CD14-positive monocyte (primary cell): ENCODE results near the gene MRPL10. TPM values are rescaled to one million over a fixed set of nuclear protein-coding genes. Genes with fewer than 3 reads are reported as not detected.

ENCODE experiments used
- DNase-seq, 3 donors: peaks; one replicate each; pipeline ENCODE4 v3.0.0-alpha.2; 2011 to 2022
- H2AFZ ChIP-seq: 2 replicates; pipeline ENCODE4 v1.6.0; 2012; ENCODE audit warnings: mild to moderate bottlenecking, low read depth, low read length, inconsistent platforms; ENCODE audit not compliant: insufficient read depth, poor library complexity, severe bottlenecking
- H3K27ac ChIP-seq, 2 donors: 1 replicate in 1 of 2; 2 replicates in 1 of 2; pipeline ENCODE4 v1.5.1; 2012 to 2013; ENCODE audit warnings: low read length in 2 of 2, control low read depth in 1 of 2, inconsistent platforms in 1 of 2, low read depth in 1 of 2, mild to moderate bottlenecking in 1 of 2
- H3K27me3 ChIP-seq, 2 donors: one replicate each; pipeline versions ENCODE4 v1.6.0 to v1.6.1; 2011 to 2013; ENCODE audit warnings: low read length in 2 of 2; ENCODE audit not compliant: control insufficient read depth in 2 of 2, insufficient read depth in 2 of 2
- H3K36me3 ChIP-seq, 2 donors: replicated peaks in 1 of 2; 1 replicate in 1 of 2; 2 replicates in 1 of 2; pipeline versions ENCODE4 v1.5.1 to v1.6.1; 2012 to 2013; ENCODE audit warnings: low read length in 2 of 2, control low read depth in 1 of 2, inconsistent platforms in 1 of 2, mild to moderate bottlenecking in 1 of 2; ENCODE audit not compliant: insufficient read depth in 2 of 2, control insufficient read depth in 1 of 2
- H3K4me1 ChIP-seq, 2 donors: 1 replicate in 1 of 2; 2 replicates in 1 of 2; pipeline versions ENCODE4 v1.5.1 to v1.6.1; 2012 to 2013; ENCODE audit warnings: low read length in 2 of 2, control low read depth in 1 of 2, inconsistent platforms in 1 of 2, mild to moderate bottlenecking in 1 of 2, moderate library complexity in 1 of 2; ENCODE audit not compliant: insufficient read depth in 2 of 2, control insufficient read depth in 1 of 2
- H3K4me2 ChIP-seq: replicated peaks from 2 replicates; pipeline ENCODE3; 2012; ENCODE audit warnings: low read length, moderate library complexity, mild to moderate bottlenecking; ENCODE audit not compliant: poor library complexity, severe bottlenecking; ENCODE audit errors: extremely low read depth
- H3K4me3 ChIP-seq, 3 experiments: fragments of 200-600 bp in 1 of 3; sonication (generic) in 1 of 3; replicated peaks in 1 of 3; 1 replicate in 2 of 3; 2 replicates in 1 of 3; pipeline ENCODE4 v1.5.1; 2011 to 2013; ENCODE audit warnings: low read length in 3 of 3, mild to moderate bottlenecking in 3 of 3, control low read depth in 2 of 3, low read depth in 2 of 3, inconsistent platforms in 1 of 3, moderate library complexity in 1 of 3
- H3K79me2 ChIP-seq: 2 replicates; pipeline ENCODE4 v1.6.0; 2012; ENCODE audit warnings: mild to moderate bottlenecking, control low read depth, inconsistent platforms, low read length, moderate library complexity; ENCODE audit not compliant: insufficient read depth
- H3K9ac ChIP-seq: 2 replicates; pipeline ENCODE4 v1.6.0; 2017; ENCODE audit warnings: low read length, mild to moderate bottlenecking; ENCODE audit not compliant: insufficient read depth, poor library complexity, severe bottlenecking
- H3K9me3 ChIP-seq, 2 donors: replicated peaks in 1 of 2; 1 replicate in 1 of 2; 2 replicates in 1 of 2; pipeline versions ENCODE4 v1.5.1 to v1.6.1; 2012 to 2013; ENCODE audit warnings: low read length in 2 of 2, control low read depth in 1 of 2; ENCODE audit not compliant: control insufficient read depth in 1 of 2, insufficient read depth in 1 of 2
- H4K20me1 ChIP-seq: 2 replicates; pipeline ENCODE4 v1.6.0; 2012; ENCODE audit warnings: mild to moderate bottlenecking, low read length, control low read depth, moderate library complexity; ENCODE audit not compliant: insufficient read depth
- H3K27ac Mint-ChIP-seq, 7 donors: one replicate each; pipeline ENCODE4 v1.8.0; 2020; ENCODE audit warnings: mild to moderate bottlenecking in 7 of 7, mixed read lengths in 7 of 7, moderate library complexity in 6 of 7, inconsistent platforms in 2 of 7
- H3K27me3 Mint-ChIP-seq, 3 donors: one replicate each; pipeline ENCODE4 v1.8.0; 2021 to 2022; ENCODE audit warnings: low read depth in 3 of 3, mild to moderate bottlenecking in 3 of 3, mixed read lengths in 3 of 3, moderate library complexity in 3 of 3, inconsistent platforms in 1 of 3
- H3K36me3 Mint-ChIP-seq, 2 donors: one replicate each; pipeline ENCODE4 v1.8.0; 2020; ENCODE audit warnings: mixed read lengths in 2 of 2, inconsistent platforms in 1 of 2, mild to moderate bottlenecking in 1 of 2
- H3K4me1 Mint-ChIP-seq: one replicate; pipeline ENCODE4 v1.8.0; 2020; ENCODE audit warnings: mild to moderate bottlenecking, mixed read lengths
- H3K4me3 Mint-ChIP-seq, 2 donors: one replicate each; pipeline ENCODE4 v1.8.0; 2020; ENCODE audit warnings: mild to moderate bottlenecking in 2 of 2, mixed read lengths in 2 of 2, moderate library complexity in 1 of 2
- H3K9me3 Mint-ChIP-seq, 7 donors: one replicate each; pipeline ENCODE4 v1.8.0; 2020 to 2022; ENCODE audit warnings: mixed read lengths in 7 of 7, mild to moderate bottlenecking in 6 of 7, moderate library complexity in 6 of 7, inconsistent platforms in 2 of 7
- CTCF ChIP-seq: fragments of 200-600 bp; IDR thresholded peaks from one replicate; pipeline ENCODE4 v1.8.0; 2022; ENCODE audit warnings: antibody characterized with exemption, mild to moderate bottlenecking
- WGBS: methylation state at CpG from one replicate; pipeline ENCODE4 v1.1.5; 2013; ENCODE audit warnings: missing lambda C conversion rate; ENCODE audit not compliant: insufficient coverage; 5-methylcytosine and 5-hydroxymethylcytosine counted together
- intact Hi-C, 2 donors: fragments of 100-400 bp; cut with micrococcal nuclease; formaldehyde crosslinking; loops; one replicate each; pipeline versions ENCODE4 v1.15.0 to v1.15.1; 2023
- polyA plus RNA-seq, 3 donors: library from polyadenylated mRNA; depleted of rRNA in 1 of 3; unstranded in 2 of 3; stranded (reverse) in 1 of 3; fragments of 300-500 nt in 2 of 3; fragments of >200 nt in 1 of 3; fragmentation: Illumina TruSeq in 2 of 3; gene quantifications; 1 replicate in 2 of 3; 2 replicates in 1 of 3; pipeline ENCODE4 v1.2.3, GENCODE V29; 2012 to 2021

Gene MRPL10
- polyA plus RNA-seq, 3 donors: 28.5 to 32.7 (median 32.6) TPM

- Mint-ChIP-seq H3K36me3 (peaks cover 0 to 8% of the 10 kb centered on the region in 2 donors), H3K4me1 (peaks cover 15% of the 10 kb centered on the region), H3K27me3 (peaks cover 91 to 99% (median 92%) of the 10 kb centered on the region in 3 donors), H3K4me3 (peak overlapping the region in 1 of 2 donors; percentile 52), H3K27ac (no peak overlapping the region), H3K9me3 (peaks cover 0 to 17% (median 10%) of the 10 kb centered on the region in 7 donors)
- Histone ChIP-seq H3K4me3 (no peak overlapping the region), H3K4me2 (no peak overlapping the region), H3K9me3 (peaks cover 0 to 17% of the 10 kb centered on the region in 2 donors), H3K9ac (no peak overlapping the region), H3K79me2 (no peaks in the 10 kb centered on the region), H3K27me3 (peaks cover 79 to 99% of the 10 kb centered on the region in 2 donors), H3K27ac (no peak overlapping the region), H4K20me1 (no peaks in the 10 kb centered on the region), H3K36me3 (no peaks in the 10 kb centered on the region), H3K4me1 (peaks cover 0 to 11% of the 10 kb centered on the region in 2 donors), H2AFZ (no peak overlapping the region)
- no peak for TF ChIP-seq CTCF
- intact Hi-C loops: no loop called here
- DNase-seq: no peak
- 70% methylated on average over 9 of the region's 9 CpGs for WGBS
Observed at GRCh38 chr17:47850373-47850691, 19.0 kb upstream of the MRPL10 start.

GRCh38 chr17:47848198-47848513 lies 16.8 kb upstream of the MRPL10 start:
- intact Hi-C loops: no loop called here
- Histone ChIP-seq H3K9me3 (peaks cover 0 to 17% of the 10 kb centered on the region in 2 donors), H3K27ac (no peak overlapping the region), H3K4me2 (no peak overlapping the region), H3K4me1 (peaks cover 0 to 11% of the 10 kb centered on the region in 2 donors), H4K20me1 (no peaks in the 10 kb centered on the region), H3K36me3 (no peaks in the 10 kb centered on the region), H3K27me3 (peaks cover 59 to 83% of the 10 kb centered on the region in 2 donors), H2AFZ (no peak overlapping the region), H3K4me3 (no peak overlapping the region), H3K9ac (no peak overlapping the region), H3K79me2 (no peaks in the 10 kb centered on the region)
- 63% methylated on average over 12 of the region's 23 CpGs for WGBS
- Mint-ChIP-seq H3K36me3 (peaks cover 0 to 8% of the 10 kb centered on the region in 2 donors), H3K27me3 (peaks cover 76 to 94% (median 76%) of the 10 kb centered on the region in 3 donors), H3K4me1 (peaks cover 16% of the 10 kb centered on the region), H3K9me3 (peaks cover 0 to 16% (median 10%) of the 10 kb centered on the region in 7 donors), H3K4me3 (peak overlapping the region in 1 of 2 donors; percentile 52), H3K27ac (no peak overlapping the region)
- DNase-seq: no peak
- no peak for TF ChIP-seq CTCF
